Neural cell (in vitro differentiated cells): ENCODE measurements around the gene DCAF5. TPM values are rescaled to one million over a fixed set of nuclear protein-coding genes. Genes with fewer than 3 reads are reported as not detected.
A peak's percentile ranks its signal among the peaks of the same experiment; 100 is the strongest.

ENCODE experiments used
- H2AFZ ChIP-seq: fragments of 200-600, 300-800 bp; sonication (generic), shearing (Covaris generic); 2 replicates; pipeline ENCODE4 v1.6.0; 2014; ENCODE audit warnings: low read depth, mild to moderate bottlenecking, antibody characterized with exemption, low read length, moderate library complexity
- H3F3A ChIP-seq: fragments of 200-600 bp; shearing (Covaris generic); 2 replicates; pipeline ENCODE4 v1.6.1; 2016; ENCODE audit warnings: mild to moderate bottlenecking, moderate library complexity, mixed read lengths, antibody characterized with exemption, low read length; ENCODE audit not compliant: insufficient read depth, poor library complexity, severe bottlenecking
- H3K27ac ChIP-seq: fragments of 200-600, 300-800 bp; sonication (generic), shearing (Covaris generic); 2 replicates; pipeline ENCODE4 v1.5.1; 2014; ENCODE audit warnings: mild to moderate bottlenecking, low read length, moderate library complexity
- H3K27me3 ChIP-seq: fragments of 300-800, 200-600 bp; sonication (generic), shearing (Covaris generic); 2 replicates; pipeline ENCODE4 v1.6.0; 2014; ENCODE audit warnings: mild to moderate bottlenecking, low read depth, low read length, moderate library complexity; ENCODE audit not compliant: insufficient read depth
- H3K36me3 ChIP-seq: fragments of 300-800, 200-600 bp; sonication (generic), shearing (Covaris generic); 2 replicates; pipeline ENCODE4 v1.5.1; 2014; ENCODE audit warnings: mild to moderate bottlenecking, antibody characterized with exemption, low read length, moderate library complexity; ENCODE audit not compliant: insufficient read depth
- H3K4me2 ChIP-seq: fragments of 300-800, 200-600 bp; sonication (generic), shearing (Covaris generic); 2 replicates; pipeline ENCODE4 v1.6.0; 2014; ENCODE audit warnings: mild to moderate bottlenecking, low read length
- H3K4me3 ChIP-seq: fragments of 300-800, 200-600 bp; sonication (generic), shearing (Covaris generic); 2 replicates; pipeline ENCODE4 v1.5.1; 2014; ENCODE audit warnings: mild to moderate bottlenecking, low read length, moderate library complexity
- H3K79me2 ChIP-seq: fragments of 200-600 bp; shearing (Covaris generic); replicated peaks from 2 replicates; pipeline ENCODE4 v1.6.0; 2014; ENCODE audit warnings: mild to moderate bottlenecking, low read length, moderate library complexity; ENCODE audit not compliant: insufficient read depth
- H3K9ac ChIP-seq: fragments of 300-800, 200-600 bp; sonication (generic), shearing (Covaris generic); 2 replicates; pipeline ENCODE4 v1.6.1; 2016; ENCODE audit warnings: mild to moderate bottlenecking, low read length, mixed read lengths
- H3K9me2 ChIP-seq: fragments of 200-600 bp; shearing (Covaris generic); 2 replicates; pipeline ENCODE4 v1.6.1; 2016; ENCODE audit warnings: mild to moderate bottlenecking, low read length, mixed read lengths; ENCODE audit not compliant: insufficient read depth
- H3K9me3 ChIP-seq: fragments of 200-600, 300-800 bp; sonication (generic), shearing (Covaris generic); 2 replicates; pipeline ENCODE4 v1.6.1; 2016; ENCODE audit warnings: mild to moderate bottlenecking, mixed run types, low read length, moderate library complexity, mixed read lengths
- H4K20me1 ChIP-seq: fragments of 200-600 bp; shearing (Covaris generic); 2 replicates; pipeline ENCODE4 v1.6.1; 2016; ENCODE audit warnings: mild to moderate bottlenecking, mixed run types; ENCODE audit not compliant: insufficient read depth
- EP300 ChIP-seq: fragments of 450-650 bp; conservative IDR thresholded peaks from 2 replicates; pipeline ENCODE4 v1.6.1; 2014; ENCODE audit warnings: antibody characterized with exemption, mild to moderate bottlenecking, moderate library complexity; ENCODE audit not compliant: poor library complexity, severe bottlenecking
- EZH2 ChIP-seq: fragments of 200-600, 300-800 bp; shearing (Covaris generic), sonication (generic); IDR thresholded peaks from 2 replicates; pipeline ENCODE4 v1.6.1; 2014; ENCODE audit warnings: antibody characterized with exemption, low read length, borderline replicate concordance, mild to moderate bottlenecking; ENCODE audit not compliant: insufficient read depth, poor library complexity, severe bottlenecking
- MXI1 ChIP-seq: fragments of 450-650 bp; conservative IDR thresholded peaks from 2 replicates; pipeline ENCODE4 v1.6.1; 2014; ENCODE audit warnings: antibody characterized with exemption, mild to moderate bottlenecking; ENCODE audit not compliant: poor library complexity, severe bottlenecking
- POLR2AphosphoS5 ChIP-seq: IDR thresholded peaks from 2 replicates; pipeline ENCODE4 v1.6.1; 2012
- RAD21 ChIP-seq: fragments of 450-650 bp; conservative IDR thresholded peaks from 2 replicates; pipeline ENCODE4 v1.6.1; 2014; ENCODE audit warnings: antibody characterized with exemption, mild to moderate bottlenecking, moderate library complexity
- SMC3 ChIP-seq: fragments of 450-650 bp; conservative IDR thresholded peaks from 2 replicates; pipeline ENCODE4 v1.6.1; 2014; ENCODE audit warnings: antibody characterized with exemption, mild to moderate bottlenecking, moderate library complexity; ENCODE audit not compliant: poor library complexity
- TAF1 ChIP-seq: IDR thresholded peaks from 2 replicates; pipeline ENCODE4 v1.6.1; 2012; ENCODE audit warnings: low read depth
- polyA plus RNA-seq: library from polyadenylated mRNA; depleted of rRNA; stranded (reverse); fragments of >200 nt; gene quantifications from 2 replicates; pipeline ENCODE4 v1.2.3, GENCODE V29; 2014
- TF ChIP-seq, protein P1 (sequence below): fragments of 450-650 bp; IDR thresholded peaks from 2 replicates; pipeline ENCODE4 v1.5.1; 2014; ENCODE audit warnings: antibody characterized with exemption, mild to moderate bottlenecking, moderate library complexity; ENCODE audit not compliant: poor library complexity, severe bottlenecking
- TF ChIP-seq, protein P2 (sequence below): IDR thresholded peaks from 2 replicates; pipeline ENCODE4 v1.6.1; 2012; ENCODE audit warnings: borderline replicate concordance

DCAF5 gene
- polyA plus RNA-seq, 1 donor from 2014 or later = 33.5 TPM

DNA sequence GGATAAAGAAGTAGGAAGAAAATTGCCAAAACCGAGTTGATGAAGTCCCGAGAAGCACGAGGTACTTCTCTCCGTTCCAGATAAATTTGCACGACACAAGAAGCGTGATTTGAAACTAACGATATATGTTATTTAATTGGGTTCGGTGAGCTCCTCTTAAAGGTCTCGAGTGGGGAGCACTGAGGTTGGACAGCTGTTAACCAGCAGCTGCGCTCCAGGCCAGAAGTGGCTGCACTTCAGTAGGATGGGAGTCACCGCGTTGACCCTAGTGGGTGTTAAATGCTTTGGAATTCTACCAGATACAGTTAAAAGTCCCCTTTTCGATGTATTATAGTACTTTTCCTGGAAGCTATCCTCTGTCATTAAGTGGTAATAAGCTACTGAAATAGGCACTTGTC, 953 bp upstream of the DCAF5 start:
- Histone ChIP-seq H3K27me3 (no peaks in the 10 kb centered on the region), H3K36me3 (no peaks in the 10 kb centered on the region), H3K79me2 (peaks cover 25% of the 10 kb centered on the region), H3K4me3 (peak overlapping the region; percentile 92), H3K9me2 (no peaks in the 10 kb centered on the region), H4K20me1 (no peaks in the 10 kb centered on the region), H2AFZ (peak overlapping the region; percentile 60), H3F3A (no peaks in the 10 kb centered on the region), H3K9ac (peak overlapping the region; percentile 91), H3K27ac (peak overlapping the region; percentile 86), H3K4me2 (peak overlapping the region; percentile 81), H3K9me3 (no peaks in the 10 kb centered on the region)
- TF ChIP-seq RAD21 = no peak
- TF ChIP-seq, protein P1, sequence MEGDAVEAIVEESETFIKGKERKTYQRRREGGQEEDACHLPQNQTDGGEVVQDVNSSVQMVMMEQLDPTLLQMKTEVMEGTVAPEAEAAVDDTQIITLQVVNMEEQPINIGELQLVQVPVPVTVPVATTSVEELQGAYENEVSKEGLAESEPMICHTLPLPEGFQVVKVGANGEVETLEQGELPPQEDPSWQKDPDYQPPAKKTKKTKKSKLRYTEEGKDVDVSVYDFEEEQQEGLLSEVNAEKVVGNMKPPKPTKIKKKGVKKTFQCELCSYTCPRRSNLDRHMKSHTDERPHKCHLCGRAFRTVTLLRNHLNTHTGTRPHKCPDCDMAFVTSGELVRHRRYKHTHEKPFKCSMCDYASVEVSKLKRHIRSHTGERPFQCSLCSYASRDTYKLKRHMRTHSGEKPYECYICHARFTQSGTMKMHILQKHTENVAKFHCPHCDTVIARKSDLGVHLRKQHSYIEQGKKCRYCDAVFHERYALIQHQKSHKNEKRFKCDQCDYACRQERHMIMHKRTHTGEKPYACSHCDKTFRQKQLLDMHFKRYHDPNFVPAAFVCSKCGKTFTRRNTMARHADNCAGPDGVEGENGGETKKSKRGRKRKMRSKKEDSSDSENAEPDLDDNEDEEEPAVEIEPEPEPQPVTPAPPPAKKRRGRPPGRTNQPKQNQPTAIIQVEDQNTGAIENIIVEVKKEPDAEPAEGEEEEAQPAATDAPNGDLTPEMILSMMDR = no peak
- no peak for TF ChIP-seq EZH2
- no peak for TF ChIP-seq MXI1
- TF ChIP-seq, protein P2, sequence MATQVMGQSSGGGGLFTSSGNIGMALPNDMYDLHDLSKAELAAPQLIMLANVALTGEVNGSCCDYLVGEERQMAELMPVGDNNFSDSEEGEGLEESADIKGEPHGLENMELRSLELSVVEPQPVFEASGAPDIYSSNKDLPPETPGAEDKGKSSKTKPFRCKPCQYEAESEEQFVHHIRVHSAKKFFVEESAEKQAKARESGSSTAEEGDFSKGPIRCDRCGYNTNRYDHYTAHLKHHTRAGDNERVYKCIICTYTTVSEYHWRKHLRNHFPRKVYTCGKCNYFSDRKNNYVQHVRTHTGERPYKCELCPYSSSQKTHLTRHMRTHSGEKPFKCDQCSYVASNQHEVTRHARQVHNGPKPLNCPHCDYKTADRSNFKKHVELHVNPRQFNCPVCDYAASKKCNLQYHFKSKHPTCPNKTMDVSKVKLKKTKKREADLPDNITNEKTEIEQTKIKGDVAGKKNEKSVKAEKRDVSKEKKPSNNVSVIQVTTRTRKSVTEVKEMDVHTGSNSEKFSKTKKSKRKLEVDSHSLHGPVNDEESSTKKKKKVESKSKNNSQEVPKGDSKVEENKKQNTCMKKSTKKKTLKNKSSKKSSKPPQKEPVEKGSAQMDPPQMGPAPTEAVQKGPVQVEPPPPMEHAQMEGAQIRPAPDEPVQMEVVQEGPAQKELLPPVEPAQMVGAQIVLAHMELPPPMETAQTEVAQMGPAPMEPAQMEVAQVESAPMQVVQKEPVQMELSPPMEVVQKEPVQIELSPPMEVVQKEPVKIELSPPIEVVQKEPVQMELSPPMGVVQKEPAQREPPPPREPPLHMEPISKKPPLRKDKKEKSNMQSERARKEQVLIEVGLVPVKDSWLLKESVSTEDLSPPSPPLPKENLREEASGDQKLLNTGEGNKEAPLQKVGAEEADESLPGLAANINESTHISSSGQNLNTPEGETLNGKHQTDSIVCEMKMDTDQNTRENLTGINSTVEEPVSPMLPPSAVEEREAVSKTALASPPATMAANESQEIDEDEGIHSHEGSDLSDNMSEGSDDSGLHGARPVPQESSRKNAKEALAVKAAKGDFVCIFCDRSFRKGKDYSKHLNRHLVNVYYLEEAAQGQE = no peak
- no peak for TF ChIP-seq SMC3
- no peak for TF ChIP-seq EP300
- no peak for TF ChIP-seq TAF1
- no peak for TF ChIP-seq POLR2AphosphoS5

DNA sequence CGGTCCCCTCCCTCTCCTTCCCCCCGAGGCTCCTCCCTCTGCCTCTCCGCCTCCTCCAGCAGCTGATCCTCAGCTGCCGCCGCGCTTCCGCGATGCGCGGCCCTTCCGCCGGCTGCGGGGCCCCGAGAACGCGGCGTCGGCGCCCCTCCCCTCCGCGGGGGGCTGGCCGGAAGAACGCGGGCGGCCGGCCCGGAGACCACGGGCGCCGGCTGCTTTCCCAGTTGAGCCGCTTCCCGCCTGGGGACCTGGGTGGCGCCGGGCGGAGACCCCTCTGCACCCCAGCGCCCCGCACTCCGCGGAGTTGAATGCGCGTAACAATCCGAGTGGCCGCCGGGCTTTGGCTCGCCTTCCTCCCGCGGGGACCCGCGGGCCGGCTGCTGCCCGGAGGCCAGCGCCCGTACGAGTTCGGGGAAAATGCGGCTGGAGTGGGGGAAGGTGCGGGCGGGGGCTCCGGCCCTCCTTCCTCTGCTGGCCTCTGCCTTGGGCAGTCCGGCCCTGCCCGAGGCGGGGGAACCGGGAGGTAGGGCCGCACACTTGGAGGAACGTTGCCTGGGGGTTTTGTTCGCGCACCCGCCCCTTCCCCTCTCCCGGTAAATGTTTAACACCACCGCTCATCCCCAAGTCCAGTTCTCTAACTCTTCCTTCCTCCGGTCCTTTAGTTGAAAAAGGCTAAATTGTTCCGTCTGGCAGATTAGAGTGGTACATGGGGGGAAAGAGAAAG, 393 bp upstream of the DCAF5 start:
- Histone ChIP-seq H3F3A (no peaks in the 10 kb centered on the region), H3K27ac (peak overlapping the region; percentile 86), H3K4me3 (peak overlapping the region; percentile 92), H3K36me3 (no peaks in the 10 kb centered on the region), H3K79me2 (peaks cover 29% of the 10 kb centered on the region), H4K20me1 (no peaks in the 10 kb centered on the region), H3K9me2 (no peaks in the 10 kb centered on the region), H2AFZ (peak overlapping the region; percentile 60), H3K27me3 (no peaks in the 10 kb centered on the region), H3K9ac (peak overlapping the region; percentile 91), H3K9me3 (no peaks in the 10 kb centered on the region), H3K4me2 (peak overlapping the region; percentile 81)
- TF ChIP-seq SMC3 = peak; percentile 55
- TF ChIP-seq EP300 = peak; percentile 46
- TF ChIP-seq MXI1 = peak; percentile 64
- TF ChIP-seq, protein P1 = peak; percentile 41
- TF ChIP-seq RAD21 = peak; percentile 42
- TF ChIP-seq, protein P2 = no peak
- TF ChIP-seq TAF1 = peak; percentile 73
- no peak for TF ChIP-seq EZH2
- TF ChIP-seq POLR2AphosphoS5 = no peak
